HG03103 (cell line): ENCODE measurements around the gene UBAC2.

Experiments
- ATAC-seq: cut with Tn5 transposase; IDR thresholded peaks from one replicate; pipeline ENCODE4 v1.9.1; 2021; ENCODE audit warnings: low read depth; ENCODE audit not compliant: unreplicated experiment

Gene UBAC2, protein sequence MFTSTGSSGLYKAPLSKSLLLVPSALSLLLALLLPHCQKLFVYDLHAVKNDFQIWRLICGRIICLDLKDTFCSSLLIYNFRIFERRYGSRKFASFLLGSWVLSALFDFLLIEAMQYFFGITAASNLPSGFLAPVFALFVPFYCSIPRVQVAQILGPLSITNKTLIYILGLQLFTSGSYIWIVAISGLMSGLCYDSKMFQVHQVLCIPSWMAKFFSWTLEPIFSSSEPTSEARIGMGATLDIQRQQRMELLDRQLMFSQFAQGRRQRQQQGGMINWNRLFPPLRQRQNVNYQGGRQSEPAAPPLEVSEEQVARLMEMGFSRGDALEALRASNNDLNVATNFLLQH

DNA sequence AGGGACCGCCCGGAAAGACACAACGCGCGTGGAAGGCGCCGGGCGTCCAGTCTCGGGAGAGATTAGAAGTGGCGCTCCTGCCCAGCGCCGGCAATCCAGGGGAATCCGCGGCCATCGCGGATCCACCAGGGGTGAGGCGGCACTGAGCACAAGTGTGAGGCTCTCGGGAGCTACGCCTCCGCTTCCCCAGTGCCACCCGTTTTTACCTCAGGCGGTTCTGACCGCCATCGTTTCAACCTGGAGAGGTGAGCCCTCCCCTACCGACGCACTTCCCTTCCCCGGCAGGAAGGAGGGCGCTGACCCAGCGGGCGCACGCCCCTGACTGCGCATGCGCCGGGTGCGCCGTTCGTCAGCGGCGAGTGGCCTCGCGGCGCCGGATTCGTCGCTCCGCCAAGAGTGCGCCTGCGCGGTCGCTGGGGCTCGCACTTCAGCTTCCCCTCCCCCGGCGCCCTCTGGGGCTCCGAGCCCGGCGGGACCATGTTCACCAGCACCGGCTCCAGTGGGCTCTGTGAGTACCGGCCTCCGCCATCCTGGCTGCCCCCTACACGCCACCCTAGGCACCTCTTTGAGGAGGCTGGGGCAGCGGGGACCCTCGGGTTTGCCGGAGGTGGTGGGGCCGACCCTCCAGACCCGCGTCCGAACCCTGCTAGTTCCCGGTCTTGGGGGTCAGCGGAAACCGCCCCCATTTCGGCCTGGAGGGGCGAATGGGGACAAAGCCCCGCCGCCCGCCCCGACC, at the start of gene UBAC2:
UBAC2 (plus strand) TSS at position 423 of the 736 bp plus-strand sequence; CDS start at position 478, 55 bp downstream.
- peak; percentile 69 for ATAC-seq

DNA sequence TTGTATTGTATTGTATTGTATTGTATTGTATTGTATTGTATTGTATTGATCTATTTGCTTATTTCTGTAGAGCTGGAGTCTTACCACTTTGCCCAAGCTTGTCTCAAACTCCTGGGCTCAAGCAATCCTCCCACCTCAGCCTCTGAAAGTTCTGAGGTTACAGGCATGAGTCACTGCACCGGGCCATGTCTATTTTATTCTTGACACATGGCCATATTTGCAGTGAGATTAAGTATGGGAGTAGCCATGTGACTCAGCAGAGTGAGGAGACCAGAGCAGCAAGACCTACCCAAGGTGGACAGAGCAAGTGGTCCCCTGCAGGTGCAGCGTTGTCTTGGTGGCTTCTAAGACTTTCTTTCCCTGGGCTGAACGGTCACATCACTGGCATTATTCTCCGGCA, 49.1 kb upstream of the UBAC2 start:
- no peak for ATAC-seq

DNA sequence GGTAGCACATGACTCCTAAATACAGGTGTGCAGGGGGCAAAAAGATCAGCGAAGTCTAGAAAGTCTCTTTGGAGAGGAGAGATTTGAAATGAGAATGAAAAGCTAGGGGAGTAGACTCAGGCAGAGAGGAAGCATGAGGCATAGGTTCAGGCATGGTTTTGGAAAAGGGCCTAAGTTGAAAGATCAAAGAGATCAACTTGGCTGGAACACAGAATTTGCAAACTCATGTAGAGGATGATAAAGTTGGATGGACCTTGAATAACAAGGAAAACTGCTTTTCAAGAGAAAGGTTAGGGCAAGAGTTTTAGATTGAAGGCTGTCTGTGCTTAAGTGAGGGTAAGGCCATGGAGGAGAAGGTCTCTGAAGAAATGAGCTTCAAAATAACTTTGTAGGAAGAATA, 47.4 kb upstream of the UBAC2 start:
- ATAC-seq: no peak

DNA sequence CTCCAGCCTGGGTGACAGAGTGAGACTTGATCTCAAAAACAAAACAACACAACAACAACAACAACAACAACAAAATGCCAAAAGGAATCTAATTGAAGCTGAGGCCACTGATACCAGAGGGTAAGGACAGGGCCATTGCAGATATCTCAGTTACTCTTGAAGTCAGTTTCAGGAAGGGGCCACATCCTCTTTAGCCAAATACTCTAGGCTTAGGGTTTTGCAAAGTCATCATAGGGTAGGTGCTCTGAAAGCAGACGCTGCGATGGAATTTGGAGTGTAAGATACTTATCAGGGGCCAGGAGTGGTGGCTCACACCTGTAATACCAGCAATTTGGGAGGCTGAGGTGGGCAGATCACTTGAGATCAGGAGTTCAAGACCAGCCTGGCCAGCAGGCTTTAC, 46.6 kb upstream of the UBAC2 start:
- ATAC-seq: peak; percentile 44

DNA sequence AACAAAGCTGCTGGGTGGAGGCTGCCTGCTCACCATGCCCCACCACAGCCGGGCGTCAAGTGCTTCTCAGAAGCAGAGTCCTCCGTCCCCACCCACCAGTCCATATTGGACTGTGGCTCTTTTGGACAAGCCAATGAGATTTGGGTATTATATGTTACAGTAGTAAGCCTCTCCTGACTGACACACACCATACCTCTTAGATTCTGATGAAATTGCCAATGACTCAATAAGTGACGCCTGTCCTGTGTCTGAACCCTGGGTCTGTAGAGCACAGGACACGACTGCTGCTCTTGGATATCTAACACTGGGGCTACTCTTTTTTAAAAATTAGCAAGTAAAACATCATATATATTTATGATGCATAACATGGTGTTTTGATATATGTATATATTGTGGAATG, 44.8 kb upstream of the UBAC2 start:
- ATAC-seq: no peak

DNA sequence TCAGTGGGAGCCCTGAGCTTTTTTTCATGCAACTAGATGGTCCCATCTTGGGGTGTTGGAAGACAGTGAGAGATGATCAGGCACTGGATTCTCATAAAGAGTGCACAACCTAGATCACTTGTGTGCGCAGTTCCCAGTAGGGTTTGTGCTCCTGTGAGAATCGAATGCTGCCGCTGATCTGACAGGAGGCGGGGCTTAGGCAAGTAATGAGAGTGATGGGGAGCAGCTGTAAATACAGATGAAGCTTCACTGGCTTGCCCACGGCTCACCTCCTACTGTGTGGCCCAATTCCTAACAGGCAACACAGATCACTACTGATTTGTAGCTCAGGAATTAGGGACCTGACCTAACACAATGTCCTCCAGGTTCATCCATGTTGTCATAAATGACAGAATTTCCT, 43.6 kb upstream of the UBAC2 start:
- no peak for ATAC-seq

DNA sequence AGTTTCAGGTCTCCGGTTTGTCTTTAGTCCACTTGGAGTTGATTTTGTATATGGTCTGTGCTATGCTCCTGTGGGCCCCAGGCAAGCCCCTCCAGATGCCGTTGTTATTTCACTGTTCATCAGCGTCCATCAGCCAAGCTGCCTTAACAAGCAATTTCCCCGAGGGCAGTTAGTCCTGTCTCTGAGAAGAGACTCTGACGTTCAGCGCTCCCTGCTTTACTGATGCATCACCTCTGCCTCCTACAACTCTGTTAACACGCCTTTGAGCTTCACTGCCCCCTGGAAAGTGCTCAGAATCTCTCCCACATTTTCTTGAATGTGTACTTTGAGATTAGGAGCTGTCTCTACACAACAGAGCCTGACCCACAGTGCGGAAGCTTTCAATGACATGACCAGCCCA, 41.8 kb upstream of the UBAC2 start:
- no peak for ATAC-seq

DNA sequence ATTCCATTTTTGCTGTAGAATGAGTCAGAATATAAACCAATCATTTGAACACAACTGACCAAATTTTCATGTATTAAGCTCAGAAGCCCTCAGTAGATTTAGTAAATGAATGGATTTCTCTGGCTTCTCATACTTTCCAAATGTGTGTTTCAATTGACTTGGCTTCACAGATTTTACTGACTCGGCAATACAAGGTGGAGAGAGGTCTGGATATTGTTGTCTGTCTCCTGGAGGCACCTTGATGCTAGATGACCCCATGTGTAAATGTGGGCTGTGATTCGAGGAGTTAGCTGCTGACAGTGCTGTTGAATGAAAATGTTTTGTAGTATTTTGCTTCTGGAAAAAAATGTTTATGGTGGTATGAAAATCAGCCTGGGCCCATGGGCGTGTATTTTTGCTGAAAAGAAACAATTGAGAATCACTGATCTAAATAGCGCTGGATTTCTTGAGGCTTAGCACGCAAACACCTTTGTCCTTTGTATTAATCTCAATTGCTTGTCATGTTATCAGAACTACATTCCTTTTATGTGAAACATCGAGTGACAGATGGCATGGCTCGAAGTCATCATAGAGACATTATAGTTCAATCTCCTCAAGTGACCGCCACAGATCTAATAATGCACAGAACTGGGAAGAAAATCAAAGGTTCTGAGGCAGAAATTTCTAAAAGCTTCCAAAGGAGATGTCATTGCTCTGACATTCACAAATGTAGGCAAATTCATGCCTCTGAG, 41.2 kb upstream of the UBAC2 start:
- ATAC-seq: no peak

DNA sequence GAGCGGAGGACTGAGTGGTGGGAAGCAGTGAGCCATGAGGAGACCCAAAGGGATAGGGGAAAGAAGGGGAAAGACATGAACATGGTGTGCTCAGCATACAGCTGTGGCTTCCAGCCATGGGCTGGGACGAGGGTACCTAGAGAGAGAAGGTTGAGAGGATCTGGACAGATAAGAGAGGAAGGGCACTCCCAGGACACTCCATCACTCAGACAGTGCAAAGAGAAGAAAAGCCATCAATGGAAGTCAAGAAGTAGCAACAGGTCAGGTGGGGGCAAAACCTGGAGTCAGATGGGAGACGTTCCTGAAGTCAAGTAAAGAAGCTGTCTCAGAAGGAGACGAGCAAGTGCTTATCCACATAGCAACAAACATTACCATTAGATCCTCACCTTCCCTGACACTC, 40.2 kb upstream of the UBAC2 start:
- ATAC-seq: no peak

DNA sequence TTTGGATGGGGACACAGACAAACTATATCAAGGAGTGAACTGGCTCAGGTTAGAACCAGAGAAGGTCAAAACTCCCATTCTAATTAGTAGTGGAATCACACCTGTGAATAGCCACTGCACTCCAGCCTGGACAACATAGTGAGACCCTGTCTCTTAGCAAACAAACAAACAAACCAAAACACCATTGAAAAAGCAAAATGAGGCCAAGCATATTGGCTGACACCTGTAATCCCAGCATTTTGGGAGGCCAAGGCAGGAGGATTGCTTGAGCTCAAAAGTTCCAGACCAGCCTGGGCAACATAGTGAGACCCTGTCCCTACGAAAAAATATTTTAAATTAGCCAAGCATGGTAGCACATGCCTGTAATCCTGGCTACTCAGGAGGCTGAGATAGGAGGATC, 39.1 kb upstream of the UBAC2 start:
- ATAC-seq: no peak

DNA sequence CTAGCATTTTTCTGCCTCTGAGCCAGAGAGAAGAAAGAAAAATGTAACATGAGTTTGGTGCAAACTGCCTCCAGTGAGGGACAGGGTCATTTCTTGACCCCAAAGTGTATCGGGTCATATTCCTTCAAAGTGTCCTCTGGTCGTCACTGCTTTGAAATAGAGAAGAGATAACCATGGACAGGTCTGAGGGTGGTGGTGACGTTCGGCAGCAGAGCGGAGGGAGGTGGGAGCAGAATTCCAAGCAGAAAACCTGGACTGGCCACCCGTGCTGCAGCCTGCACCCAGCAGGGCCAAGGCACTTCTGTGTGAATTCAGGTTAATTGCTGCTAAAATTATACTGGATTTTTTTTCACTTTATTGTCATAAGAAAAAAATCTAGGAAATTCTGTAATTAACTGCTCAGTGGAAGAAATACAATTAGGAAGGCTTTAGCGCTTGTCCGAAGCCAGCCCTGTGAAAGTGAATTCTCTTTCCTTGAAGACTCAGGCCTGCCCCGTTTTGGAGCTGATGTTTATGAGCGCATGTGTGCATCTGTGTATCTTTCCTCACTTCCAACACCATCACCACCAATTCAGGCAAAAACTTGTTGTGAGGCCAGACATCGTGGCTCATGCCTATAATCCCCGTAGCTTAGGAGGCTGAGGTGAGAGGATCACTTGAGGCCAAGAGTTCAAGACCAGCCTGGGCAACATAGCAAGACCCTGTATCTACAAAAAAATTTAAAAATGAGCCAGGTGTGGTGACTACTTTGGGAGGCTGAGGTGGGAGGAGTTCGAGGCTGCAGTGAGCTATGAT, 37.9 kb upstream of the UBAC2 start:
- ATAC-seq: no peak

DNA sequence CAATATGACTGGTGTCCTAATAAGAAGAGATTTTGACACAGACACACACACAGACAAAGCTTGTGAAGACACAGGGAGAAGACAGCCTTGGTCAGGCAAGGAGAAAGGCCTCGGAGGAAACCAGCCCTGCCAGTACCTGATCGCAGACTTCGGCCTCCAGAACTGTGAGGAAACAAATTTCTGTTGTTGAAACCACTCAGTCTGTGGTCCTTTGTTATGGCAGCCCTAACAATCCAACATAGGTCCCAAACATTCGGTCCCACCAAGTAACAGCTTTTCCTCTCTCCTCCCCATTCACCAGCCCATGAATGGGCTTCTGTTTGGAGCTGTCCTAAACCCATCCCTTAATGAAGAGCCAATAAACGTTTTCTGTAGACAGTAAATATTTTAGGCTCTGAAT, 36.4 kb upstream of the UBAC2 start:
- ATAC-seq: no peak

DNA sequence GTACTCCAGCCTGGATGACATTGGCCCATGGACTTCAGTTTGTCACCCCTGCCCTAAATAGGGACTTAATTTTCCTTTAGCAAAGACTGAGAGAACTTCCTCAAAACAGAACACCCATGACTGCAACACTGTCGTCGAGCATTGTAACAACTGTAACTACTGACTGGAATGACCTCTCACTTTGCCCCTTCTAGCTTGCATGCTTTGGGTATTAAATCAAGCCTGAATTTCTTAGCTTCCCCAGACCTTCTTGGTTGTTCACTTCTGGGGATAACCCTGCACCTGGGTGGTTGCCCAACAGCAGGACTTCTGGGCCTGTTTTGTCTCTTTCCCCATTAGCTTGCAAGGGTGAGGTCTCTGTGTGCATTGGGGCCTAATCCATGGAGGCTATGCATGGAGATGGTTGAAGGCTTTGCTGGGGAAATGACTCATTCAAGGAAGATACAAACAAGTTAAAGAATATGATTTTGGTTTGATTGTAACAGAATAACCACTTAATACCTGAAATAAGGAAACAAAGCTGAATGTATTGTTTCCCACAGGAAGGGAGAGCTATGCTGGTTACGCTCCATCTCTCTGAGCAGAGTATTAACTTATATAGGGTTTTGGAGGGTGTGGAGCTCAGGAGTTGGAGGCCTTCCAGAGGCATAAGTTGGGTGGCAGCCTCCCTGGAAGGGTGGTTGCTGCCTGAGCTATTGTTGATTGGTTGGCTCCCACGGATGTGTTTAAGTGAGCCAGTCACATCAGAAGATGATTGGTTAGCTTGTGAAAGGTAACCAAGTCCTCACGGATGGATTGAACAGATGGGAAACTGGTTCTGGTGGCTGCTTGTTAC, 34.7 kb upstream of the UBAC2 start:
- no peak for ATAC-seq

DNA sequence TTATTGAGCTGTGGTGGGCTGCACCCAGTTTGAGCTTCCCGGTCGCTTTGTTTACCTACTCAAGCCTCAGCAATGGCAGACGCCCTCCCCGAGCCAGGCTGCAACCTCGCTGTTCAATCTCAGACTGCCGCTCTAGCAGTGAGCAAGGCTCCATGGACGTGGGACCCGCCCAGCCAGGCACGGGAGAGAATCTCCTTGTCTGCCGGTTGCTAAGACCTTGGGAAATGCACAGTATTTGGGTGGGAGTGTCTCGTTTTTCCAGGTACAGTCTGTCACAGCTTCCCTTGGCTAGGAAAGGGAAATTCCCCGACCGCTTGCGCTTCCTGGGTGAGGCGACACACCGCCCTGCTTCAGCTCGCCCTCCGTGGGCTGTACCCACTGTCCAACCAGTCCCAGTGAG, 27.7 kb upstream of the UBAC2 start:
- ATAC-seq: no peak

DNA sequence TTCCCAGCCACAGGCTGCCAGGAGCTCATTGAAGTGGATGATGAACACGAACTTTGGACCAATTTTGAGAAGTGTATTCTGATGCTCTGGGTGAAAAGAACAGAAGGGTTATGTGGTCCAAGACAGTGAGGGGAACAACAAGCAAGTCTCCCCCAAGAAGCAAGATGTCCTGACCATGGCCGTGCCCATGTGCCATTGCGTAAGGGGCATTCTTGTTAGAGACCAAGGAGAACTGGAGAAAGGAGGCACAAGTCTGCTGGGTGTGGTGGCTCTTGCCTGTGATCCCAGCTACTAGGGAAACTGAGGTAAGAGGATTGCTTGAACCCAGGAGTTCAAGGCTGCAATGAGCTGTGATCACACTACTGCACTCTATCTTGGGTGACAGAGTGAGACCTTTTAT, 27.0 kb upstream of the UBAC2 start:
- no peak for ATAC-seq

DNA sequence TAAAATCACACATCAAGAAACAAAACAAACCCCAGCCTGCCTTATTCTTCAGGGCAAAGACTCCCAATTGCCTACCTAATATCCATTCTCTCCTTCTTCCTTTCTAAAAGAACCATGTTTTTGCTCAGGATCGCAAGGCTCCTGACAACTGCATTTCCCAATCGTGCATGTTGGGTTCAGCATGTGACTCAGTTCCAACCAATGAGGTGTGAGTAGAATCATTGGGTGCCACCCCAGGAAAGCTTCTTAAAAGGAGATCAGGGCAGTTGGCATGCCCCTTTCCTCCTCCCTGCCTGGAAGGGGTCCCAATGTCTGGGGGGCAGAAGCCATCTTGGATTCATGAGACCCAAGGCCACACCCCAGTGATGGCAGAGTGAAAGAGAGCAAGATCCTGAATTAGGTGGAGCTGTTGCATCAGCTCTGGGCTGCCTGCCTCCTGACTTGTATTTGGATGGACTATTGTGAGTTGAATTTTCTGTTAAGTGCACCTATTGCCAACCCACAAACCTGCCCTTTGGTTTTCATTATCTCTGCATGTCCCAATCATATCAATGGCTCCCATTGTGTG, 26.0 kb upstream of the UBAC2 start:
- ATAC-seq: no peak

DNA sequence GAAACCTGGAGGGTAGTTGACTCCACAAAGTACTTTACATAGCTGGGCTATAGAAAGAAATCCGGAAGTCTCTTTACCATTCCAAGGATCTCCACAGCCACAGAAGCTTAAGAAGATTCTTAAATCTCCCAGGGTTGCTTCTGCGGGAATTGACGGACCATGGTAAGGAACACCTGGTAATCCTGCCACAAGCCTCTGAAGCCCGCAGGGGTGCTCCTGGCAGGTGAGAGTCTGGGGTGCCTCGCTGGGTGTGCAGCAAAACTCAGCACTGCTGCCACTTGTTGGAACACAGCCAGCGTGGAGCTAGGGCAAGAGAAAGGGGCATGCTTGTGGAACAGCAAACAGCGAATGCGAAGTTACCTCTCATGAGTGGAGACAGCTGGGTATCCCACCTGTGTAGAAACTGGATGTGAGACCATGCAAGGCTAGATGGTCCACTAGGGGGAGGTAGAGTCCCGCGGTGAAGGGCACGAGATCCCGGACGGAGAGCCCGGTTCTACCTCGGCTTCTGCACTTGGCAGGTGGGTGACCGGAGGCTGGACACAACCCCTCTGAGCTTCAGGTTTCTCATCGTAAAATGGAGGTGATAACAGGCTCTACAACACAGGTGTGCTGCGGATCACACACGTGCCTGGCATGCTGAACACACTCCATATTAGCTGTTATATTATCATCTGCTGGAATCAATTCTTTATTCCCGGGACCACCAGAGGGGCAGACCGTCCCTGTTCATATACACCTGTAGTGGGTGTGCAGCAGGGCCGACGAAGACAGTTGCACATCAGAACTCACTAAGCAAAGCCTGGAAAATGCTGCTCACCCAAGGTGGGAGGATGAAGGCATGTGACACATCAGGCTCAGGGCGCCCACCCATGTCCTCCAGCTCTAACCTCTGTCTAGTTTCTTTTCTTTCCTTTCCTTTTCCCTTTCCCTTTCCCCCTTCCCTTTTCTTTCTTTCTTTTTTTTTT, 24.1 kb upstream of the UBAC2 start:
- ATAC-seq: peak; percentile 77

DNA sequence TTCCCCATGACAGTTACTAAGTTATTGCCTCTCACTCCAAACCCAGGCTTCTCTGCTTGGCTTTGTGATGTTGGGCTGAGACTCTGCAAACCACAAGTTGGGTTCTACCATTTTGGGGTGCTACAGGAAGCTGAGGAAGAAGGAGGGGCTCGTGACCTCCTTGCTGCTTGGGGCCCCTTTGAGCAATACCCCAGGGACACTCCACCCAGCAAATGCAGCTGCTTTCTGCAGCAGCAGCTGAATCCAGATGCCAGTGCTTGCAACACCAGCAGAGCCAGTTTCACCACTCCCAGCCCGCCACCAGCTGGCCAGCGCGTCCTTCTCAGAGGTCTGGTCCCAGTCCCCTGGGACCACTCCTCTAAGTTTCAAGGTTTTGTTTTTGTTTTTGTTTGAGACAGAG, 22.0 kb upstream of the UBAC2 start:
- ATAC-seq: no peak
